HepG2 (cell line): ENCODE data around the gene KRTAP12-4. TPM values are rescaled to one million over a fixed set of nuclear protein-coding genes. Genes with fewer than 3 reads are reported as not detected.

Source experiments
- ATAC-seq: fragments of 200-7000 bp; cut with Tn5 transposase; 3 replicates; pipeline ENCODE4 v1.9.1; 2020; ENCODE audit warnings: mild to moderate bottlenecking, moderate library complexity
- BruUV-seq: library from RNA; stranded (reverse); fragments of 400-500 nt; replicated peaks from 2 replicates; lab custom pipeline; 2021; lab: Mats Ljungman, UMichigan
- CTCF ChIA-PET: fragments of 300-600 bp; formaldehyde crosslinking; extraction: SDS; loops from one replicate; lab custom pipeline; 2021; ENCODE audit warnings: low total read pairs, inconsistent platforms, low intra/inter-chr PET ratio; lab: Yijun Ruan, JAX
- POLR2A ChIA-PET: fragments of 350-600 bp; sonication (Branson Sonifier 250); formaldehyde crosslinking; loops from one replicate; lab custom pipeline; 2020; ENCODE audit warnings: antibody characterized with exemption, inconsistent platforms; lab: Yijun Ruan, JAX
- DNase-seq: peaks from one replicate; pipeline ENCODE4 v3.0.0-alpha.2; 2015; ENCODE audit warnings: low spot score
- FAIRE-seq: peaks from 3 replicates; lab custom pipeline; 2011; peaks lifted over from hg19 to GRCh38; lab: Jason Lieb, UNC
- H2AFZ ChIP-seq: one replicate; pipeline ENCODE4 v1.6.1; 2011; ENCODE audit warnings: low read length, inconsistent platforms
- H3K27ac ChIP-seq: fragments of 300-600 bp; 3 replicates; pipeline ENCODE4 v1.8.0; 2011; ENCODE audit warnings: mixed run types, mild to moderate bottlenecking, mixed read lengths, low read length, inconsistent platforms; ENCODE audit not compliant: insufficient read depth; ENCODE audit errors: extremely low read length
- H3K27me3 ChIP-seq, 2 experiments: fragments of 200-600 bp in 1 of 2; 2 replicates in 1 of 2; 3 replicates in 1 of 2; pipeline versions ENCODE4 v1.6.0 to v1.8.0; 2011; ENCODE audit warnings: low read length in 2 of 2, mild to moderate bottlenecking in 2 of 2, moderate library complexity in 2 of 2, inconsistent platforms in 1 of 2; ENCODE audit not compliant: insufficient read depth in 2 of 2, control insufficient read depth in 1 of 2
- H3K36me3 ChIP-seq, 2 experiments: fragments of 200-600 bp in 1 of 2; replicated peaks in 1 of 2; 2 replicates in 1 of 2; 3 replicates in 1 of 2; pipeline versions ENCODE4 v1.5.1 to v1.8.0; 2011; ENCODE audit warnings: low read length in 2 of 2, inconsistent platforms in 1 of 2; ENCODE audit not compliant: insufficient read depth in 2 of 2, control insufficient read depth in 1 of 2
- H3K4me1 ChIP-seq: 2 replicates; pipeline ENCODE4 v1.5.1; 2012; ENCODE audit warnings: low read length, inconsistent platforms; ENCODE audit not compliant: insufficient read depth
- H3K4me2 ChIP-seq: 2 replicates; pipeline ENCODE4 v1.6.0; 2011; ENCODE audit warnings: low read depth, low read length, inconsistent platforms
- H3K4me3 ChIP-seq, 3 experiments: fragments of 200-600 bp in 1 of 3; sonication (generic), shearing (Covaris generic) in 1 of 3; replicated peaks in 1 of 3; 2 replicates each; pipeline ENCODE4 v1.5.1; 2011 to 2016; ENCODE audit warnings: low read length in 3 of 3, inconsistent platforms in 2 of 3, low read depth in 2 of 3, mild to moderate bottlenecking in 2 of 3, control low read depth in 1 of 3, mixed read lengths in 1 of 3; ENCODE audit not compliant: insufficient read depth in 1 of 3
- H3K79me2 ChIP-seq: one replicate; pipeline ENCODE4 v1.6.1; 2011; ENCODE audit warnings: low read length, inconsistent platforms; ENCODE audit not compliant: insufficient read depth
- H3K9ac ChIP-seq: 2 replicates; pipeline ENCODE4 v1.6.0; 2011; ENCODE audit warnings: mild to moderate bottlenecking, low read depth, low read length, inconsistent platforms; ENCODE audit not compliant: insufficient read depth
- H3K9me3 ChIP-seq: 2 replicates; pipeline ENCODE4 v1.5.1; 2012; ENCODE audit warnings: mild to moderate bottlenecking, low read length
- H4K20me1 ChIP-seq: 2 replicates; pipeline ENCODE4 v1.6.0; 2011; ENCODE audit warnings: inconsistent platforms, mild to moderate bottlenecking, low read length, moderate library complexity; ENCODE audit not compliant: insufficient read depth
- FOXK2 ChIP-seq: fragments of 450-650 bp; IDR thresholded peaks from 2 replicates; pipeline ENCODE4 v1.6.1; 2016
- HOXA3 ChIP-seq: sonication (generic); formaldehyde crosslinking; IDR thresholded peaks from 2 replicates; pipeline ENCODE4 v1.5.0; 2020; ENCODE audit warnings: missing genetic modification reagents
- KLF16 ChIP-seq, 2 experiments: sonication (generic) in 1 of 2; formaldehyde crosslinking in 1 of 2; IDR thresholded peaks; 2 replicates each; pipeline versions ENCODE4 v1.6.1 to v1.8.0; 2016 to 2023; ENCODE audit warnings: missing genetic modification reagents in 2 of 2, missing compliant biosample characterization in 1 of 2
- RXRA ChIP-seq: sonication (generic); formaldehyde crosslinking; IDR thresholded peaks from 2 replicates; pipeline ENCODE4 v1.5.1; 2020; ENCODE audit warnings: missing genetic modification reagents
- SRSF1 ChIP-seq: fragments of 200-400 bp; formaldehyde crosslinking; optimal IDR thresholded peaks from 2 replicates; pipeline ENCODE3; 2017; ENCODE audit warnings: mild to moderate bottlenecking, low read depth, low read length, moderate library complexity
- SRSF4 ChIP-seq: fragments of 200-400 bp; formaldehyde crosslinking; IDR thresholded peaks from one replicate; pipeline ENCODE4 v1.6.1; 2018; ENCODE audit warnings: mild to moderate bottlenecking, low read depth, low read length, moderate library complexity; ENCODE audit not compliant: poor library complexity, severe bottlenecking
- SSRP1 ChIP-seq: IDR thresholded peaks from 2 replicates; pipeline ENCODE4 v1.6.1; 2016; ENCODE audit warnings: control low read depth
- ZNF547 ChIP-seq: sonication (generic); formaldehyde crosslinking; IDR thresholded peaks from 2 replicates; pipeline ENCODE4 v1.5.1; 2020; ENCODE audit warnings: mild to moderate bottlenecking, missing genetic modification reagents
- ZNF746 ChIP-seq: sonication (generic); formaldehyde crosslinking; IDR thresholded peaks from 2 replicates; pipeline ENCODE4 v1.8.0; 2022; ENCODE audit warnings: mild to moderate bottlenecking, missing genetic modification reagents
- ZSCAN22 ChIP-seq: sonication (generic); formaldehyde crosslinking; IDR thresholded peaks from 2 replicates; pipeline ENCODE4 v1.4.0; 2020; ENCODE audit warnings: mild to moderate bottlenecking, missing genetic modification reagents
- WGBS: methylation state at CpG from one replicate; pipeline ENCODE4 v1.1.6; 2017; ENCODE audit warnings: low lambda C conversion rate; 5-methylcytosine and 5-hydroxymethylcytosine counted together
- in situ Hi-C: cut with HindIII; loops from 2 replicates; pipeline ENCODE4 v1.10.0; 2017; ENCODE audit warnings: low pct_unique_long_range_greater_than_20kb; ENCODE audit not compliant: extremely low pct_ligation_motif_present
- intact Hi-C: fragments of 100-400 bp; cut with micrococcal nuclease; formaldehyde crosslinking; loops from one replicate; pipeline ENCODE4 v1.10.0; 2022; ENCODE audit not compliant: unreplicated experiment
- polyA plus RNA-seq, 8 experiments: library from polyadenylated mRNA; depleted of rRNA in 3 of 8; stranded (reverse) in 7 of 8; unstranded in 1 of 8; fragments of >200 nt; fragmentation: Illumina TruSeq in 4 of 8; extraction: Trizol in 4 of 8; gene quantifications; 2 replicates each; pipeline versions ENCODE4 v1.2.1 to v1.2.3, GENCODE V29; 2011 to 2016; ENCODE audit warnings: low read depth in 4 of 8, missing spikeins in 1 of 8, mixed read lengths in 1 of 8; ENCODE audit not compliant: insufficient read depth in 1 of 8
- total RNA-seq, 5 experiments: library from RNA; depleted of rRNA; stranded (reverse); fragments of >200 nt; fragmentation: Illumina TruSeq; extraction: Trizol; gene quantifications; 2 replicates each; pipeline ENCODE4 v1.2.3, GENCODE V29; 2016; ENCODE audit warnings: low read depth in 1 of 5
- TF ChIP-seq, protein P1 (sequence below): sonication (generic); formaldehyde crosslinking; IDR thresholded peaks from 2 replicates; pipeline ENCODE4 v1.5.0; 2020; ENCODE audit warnings: mild to moderate bottlenecking, missing genetic modification reagents
- TF ChIP-seq, protein P2 (sequence below): sonication (generic); formaldehyde crosslinking; IDR thresholded peaks from 2 replicates; pipeline ENCODE4 v1.5.1; 2020; ENCODE audit warnings: missing genetic modification reagents, mild to moderate bottlenecking, borderline replicate concordance

The KRTAP12-4 gene
- total and polyA plus RNA-seq, 2 of the 13 experiments (the other 11 are each of a cell fraction or from before 2014, with no cell fraction given): not detected

DNA sequence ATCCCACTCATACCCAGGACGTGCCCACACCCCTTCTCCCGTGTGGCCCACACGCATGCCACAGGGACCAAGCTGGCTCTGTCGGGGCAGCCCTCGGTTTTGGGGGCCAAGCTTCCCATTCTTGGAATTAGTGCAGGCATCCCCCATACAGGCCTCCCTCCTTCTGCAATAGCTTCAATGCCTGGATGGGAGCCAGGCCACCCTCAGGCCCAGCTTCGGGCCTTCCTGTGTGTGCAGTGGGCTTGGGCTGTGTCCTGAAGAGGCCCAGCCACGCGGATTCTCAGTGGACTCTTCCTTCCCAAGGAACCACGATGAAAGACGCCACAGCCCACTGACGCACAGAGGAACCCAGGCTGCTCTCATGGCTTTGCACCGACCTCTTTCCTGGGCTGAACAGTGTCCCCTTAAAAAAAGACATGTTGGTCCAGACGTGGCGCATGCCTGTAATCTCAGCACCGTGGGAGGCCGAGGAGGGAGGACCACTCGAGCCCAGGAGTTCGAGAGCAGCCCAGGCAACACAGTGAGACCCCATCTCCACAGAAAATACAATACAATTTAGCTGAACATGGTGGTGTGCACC, 4.8 kb downstream of the KRTAP12-4 start:
- Histone ChIP-seq H3K27ac (no peak overlapping the region), H3K9ac (no peak overlapping the region), H3K4me2 (no peak overlapping the region), H3K36me3 (no peaks in the 10 kb centered on the region), H3K79me2 (no peaks in the 10 kb centered on the region), H3K4me1 (no peaks in the 10 kb centered on the region), H3K9me3 (peaks cover 9% of the 10 kb centered on the region), H3K27me3 (peaks cover 5 to 40% of the 10 kb centered on the region in 2 experiments; a peak in 4 of 5 replicates)
- POLR2A ChIA-PET: no interaction called here
- no peak for ATAC-seq
- DNase-seq: no peak
- BruUV-seq: no TSS peak
- CTCF ChIA-PET: no interaction called here
- 68% methylated on average over 14 of the region's 18 CpGs for WGBS
- no peak for TF ChIP-seq KLF16 (CRISPR knock-in tag; IDR thresholded peaks at IDR 0.05)
- TF ChIP-seq, protein P1, sequence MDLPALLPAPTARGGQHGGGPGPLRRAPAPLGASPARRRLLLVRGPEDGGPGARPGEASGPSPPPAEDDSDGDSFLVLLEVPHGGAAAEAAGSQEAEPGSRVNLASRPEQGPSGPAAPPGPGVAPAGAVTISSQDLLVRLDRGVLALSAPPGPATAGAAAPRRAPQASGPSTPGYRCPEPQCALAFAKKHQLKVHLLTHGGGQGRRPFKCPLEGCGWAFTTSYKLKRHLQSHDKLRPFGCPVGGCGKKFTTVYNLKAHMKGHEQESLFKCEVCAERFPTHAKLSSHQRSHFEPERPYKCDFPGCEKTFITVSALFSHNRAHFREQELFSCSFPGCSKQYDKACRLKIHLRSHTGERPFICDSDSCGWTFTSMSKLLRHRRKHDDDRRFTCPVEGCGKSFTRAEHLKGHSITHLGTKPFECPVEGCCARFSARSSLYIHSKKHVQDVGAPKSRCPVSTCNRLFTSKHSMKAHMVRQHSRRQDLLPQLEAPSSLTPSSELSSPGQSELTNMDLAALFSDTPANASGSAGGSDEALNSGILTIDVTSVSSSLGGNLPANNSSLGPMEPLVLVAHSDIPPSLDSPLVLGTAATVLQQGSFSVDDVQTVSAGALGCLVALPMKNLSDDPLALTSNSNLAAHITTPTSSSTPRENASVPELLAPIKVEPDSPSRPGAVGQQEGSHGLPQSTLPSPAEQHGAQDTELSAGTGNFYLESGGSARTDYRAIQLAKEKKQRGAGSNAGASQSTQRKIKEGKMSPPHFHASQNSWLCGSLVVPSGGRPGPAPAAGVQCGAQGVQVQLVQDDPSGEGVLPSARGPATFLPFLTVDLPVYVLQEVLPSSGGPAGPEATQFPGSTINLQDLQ (CRISPR knock-in tag): no peak
- TF ChIP-seq, all 625 proteins: peak for 0
- Histone ChIP-seq H3K4me3 (no peak overlapping the region), H4K20me1 (no peaks in the 10 kb centered on the region), H2AFZ (no peak overlapping the region)
- in situ Hi-C loops: no loop called here
- intact Hi-C loops: no loop called here
- FAIRE-seq: no peak

DNA sequence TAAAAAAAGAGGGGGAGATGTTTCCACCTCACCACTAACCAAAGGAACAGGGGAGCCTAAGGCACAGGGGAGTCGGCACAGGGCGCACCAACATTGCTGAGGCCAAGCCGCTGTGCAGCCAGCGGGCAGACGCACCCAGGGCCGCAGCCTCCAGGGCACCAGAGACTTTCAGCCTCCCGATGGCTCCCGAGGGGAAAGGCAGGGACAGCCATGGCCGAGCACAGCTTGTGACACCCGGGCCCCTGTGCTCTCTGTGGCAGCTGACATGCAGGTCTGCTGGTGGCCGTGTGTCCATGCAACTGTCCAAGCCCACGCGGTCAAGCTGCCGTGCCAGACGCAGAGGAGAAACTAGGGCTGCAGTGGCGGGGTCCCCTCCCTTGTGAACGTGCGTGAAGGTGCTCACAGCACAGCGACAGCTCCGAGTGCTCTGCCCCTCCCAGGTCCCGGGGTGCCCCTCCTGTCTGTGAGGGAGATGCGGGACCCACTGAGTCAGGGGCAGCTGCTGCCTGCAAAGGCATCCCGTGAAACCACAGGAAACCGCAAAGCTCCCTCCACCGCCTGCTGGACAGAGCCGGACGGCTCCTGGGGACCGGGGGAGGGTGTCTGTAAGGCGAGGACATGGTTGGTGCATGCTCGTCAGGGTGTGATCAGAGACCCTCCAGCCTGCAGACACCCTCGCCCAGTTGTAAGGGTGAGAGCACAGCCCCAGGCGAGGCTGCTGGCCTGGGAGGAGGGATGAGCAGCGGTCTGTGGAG, 5.7 kb downstream of the KRTAP12-4 start:
- no peak; the same call in 2 of the 3 replicates for ATAC-seq
- Histone ChIP-seq H3K27me3 (peaks cover 4 to 34% of the 10 kb centered on the region in 2 experiments; a peak in 4 of 5 replicates), H3K27ac (no peak overlapping the region), H3K9me3 (peaks cover 18% of the 10 kb centered on the region), H3K79me2 (no peaks in the 10 kb centered on the region), H3K36me3 (no peaks in the 10 kb centered on the region), H4K20me1 (no peaks in the 10 kb centered on the region), H3K9ac (no peak overlapping the region), H3K4me1 (no peaks in the 10 kb centered on the region), H2AFZ (no peak overlapping the region), H3K4me3 (no peak overlapping the region), H3K4me2 (no peak overlapping the region)
- WGBS: 77% methylated on average over 6 of the region's 33 CpGs
- DNase-seq: no peak
- no TSS peak for BruUV-seq
- ChIA-PET CTCF (no interaction called here), POLR2A (no interaction called here)
- intact Hi-C loops: no loop called here
- FAIRE-seq: no peak
- in situ Hi-C loops: no loop called here
- TF ChIP-seq SSRP1 (CRISPR knock-in tag) (no peak), SRSF1 (no peak), ZNF746 (CRISPR knock-in tag) (no peak), HOXA3 (no peak), FOXK2 (no peak), ZNF547 (no peak), RXRA (CRISPR knock-in tag) (no peak), ZSCAN22 (no peak), SRSF4 (no peak)
- TF ChIP-seq, protein P2, sequence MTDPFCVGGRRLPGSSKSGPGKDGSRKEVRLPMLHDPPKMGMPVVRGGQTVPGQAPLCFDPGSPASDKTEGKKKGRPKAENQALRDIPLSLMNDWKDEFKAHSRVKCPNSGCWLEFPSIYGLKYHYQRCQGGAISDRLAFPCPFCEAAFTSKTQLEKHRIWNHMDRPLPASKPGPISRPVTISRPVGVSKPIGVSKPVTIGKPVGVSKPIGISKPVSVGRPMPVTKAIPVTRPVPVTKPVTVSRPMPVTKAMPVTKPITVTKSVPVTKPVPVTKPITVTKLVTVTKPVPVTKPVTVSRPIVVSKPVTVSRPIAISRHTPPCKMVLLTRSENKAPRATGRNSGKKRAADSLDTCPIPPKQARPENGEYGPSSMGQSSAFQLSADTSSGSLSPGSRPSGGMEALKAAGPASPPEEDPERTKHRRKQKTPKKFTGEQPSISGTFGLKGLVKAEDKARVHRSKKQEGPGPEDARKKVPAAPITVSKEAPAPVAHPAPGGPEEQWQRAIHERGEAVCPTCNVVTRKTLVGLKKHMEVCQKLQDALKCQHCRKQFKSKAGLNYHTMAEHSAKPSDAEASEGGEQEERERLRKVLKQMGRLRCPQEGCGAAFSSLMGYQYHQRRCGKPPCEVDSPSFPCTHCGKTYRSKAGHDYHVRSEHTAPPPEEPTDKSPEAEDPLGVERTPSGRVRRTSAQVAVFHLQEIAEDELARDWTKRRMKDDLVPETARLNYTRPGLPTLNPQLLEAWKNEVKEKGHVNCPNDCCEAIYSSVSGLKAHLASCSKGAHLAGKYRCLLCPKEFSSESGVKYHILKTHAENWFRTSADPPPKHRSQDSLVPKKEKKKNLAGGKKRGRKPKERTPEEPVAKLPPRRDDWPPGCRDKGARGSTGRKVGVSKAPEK (CRISPR knock-in tag): no peak
